CD4-positive, alpha-beta T cell treated with Interleukin-6 at 100 ng/mL for 8 hours (primary cell): ENCODE measurements around the gene C1QTNF1.
A peak's percentile ranks its signal among the peaks of the same experiment; 100 is the strongest.
"Not testable (repeated sequence)": the region's sequence is repeated elsewhere in the genome, so short reads cannot be mapped to it uniquely, and the experiment has no call there.

Experiments used
- DNase-seq: peaks from one replicate; pipeline ENCODE4 v3.0.0-alpha.2; 2020; ENCODE audit warnings: mixed read lengths, low spot score

Gene C1QTNF1

GRCh38 chr17:79054200-79054960 is 30.4 kb downstream of the C1QTNF1 start:
- DNase-seq: no peak

DNA sequence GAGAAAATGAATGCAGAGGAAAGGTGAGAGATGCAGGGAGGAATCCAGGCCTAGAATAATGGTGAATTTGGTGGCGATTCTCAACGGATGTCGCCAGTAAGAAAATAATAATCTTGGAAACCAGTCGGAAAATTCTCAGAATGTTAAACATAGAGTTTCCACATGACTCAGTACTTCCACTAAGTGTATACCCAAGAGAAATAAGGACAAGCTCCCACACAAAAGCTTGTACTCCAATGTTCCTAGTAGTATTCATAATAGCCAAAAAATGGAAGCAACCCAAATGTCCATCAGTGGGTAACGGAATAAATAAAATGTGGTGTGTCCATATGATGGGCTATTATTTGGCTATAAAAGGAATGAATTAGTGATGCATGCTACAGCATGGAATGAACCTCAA is 31.2 kb downstream of the C1QTNF1 start:
- no peak for DNase-seq

GRCh38 chr17:79057737-79058385 is 33.9 kb downstream of the C1QTNF1 start:
- no peak for DNase-seq

- no peak for DNase-seq
These were observed 38.7 kb downstream of the C1QTNF1 start for GRCh38 chr17:79062691-79063090.

GRCh38 chr17:79064026-79064425 is 40.1 kb downstream of the C1QTNF1 start:
- DNase-seq: no peak

- DNase-seq: peak; percentile 60
These were observed 41.2 kb downstream of the C1QTNF1 start for GRCh38 chr17:79065105-79065670.

- no peak for DNase-seq
These were observed 43.0 kb downstream of the C1QTNF1 start for GRCh38 chr17:79066963-79067362.

GRCh38 chr17:79070266-79070880 is 46.4 kb downstream of the C1QTNF1 start:
- no peak for DNase-seq

GRCh38 chr17:79071161-79071740 is 47.3 kb downstream of the C1QTNF1 start:
- DNase-seq: no peak

DNA sequence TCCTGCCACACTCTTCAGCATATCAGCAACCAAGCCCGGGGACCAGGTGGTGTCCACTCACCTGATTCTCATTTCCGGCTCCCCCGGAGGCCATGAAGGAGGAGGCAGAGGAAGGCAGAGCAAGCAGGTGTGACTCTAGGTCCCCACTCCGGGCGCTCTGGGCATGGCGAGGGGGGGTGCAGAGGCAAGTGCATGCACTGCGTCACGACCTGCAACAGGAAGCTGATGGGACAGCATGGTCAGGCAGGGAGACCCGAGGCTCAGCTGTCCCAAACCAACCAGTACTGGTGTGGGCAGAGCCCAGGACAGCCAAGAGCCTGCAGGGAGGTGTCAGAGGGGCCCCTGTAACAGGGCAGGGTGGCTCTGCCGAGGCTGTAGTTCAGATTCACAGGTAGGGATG is 48.6 kb downstream of the C1QTNF1 start:
- no peak for DNase-seq

- DNase-seq: no peak
These were observed 49.2 kb downstream of the C1QTNF1 start for GRCh38 chr17:79073016-79073705.

DNA sequence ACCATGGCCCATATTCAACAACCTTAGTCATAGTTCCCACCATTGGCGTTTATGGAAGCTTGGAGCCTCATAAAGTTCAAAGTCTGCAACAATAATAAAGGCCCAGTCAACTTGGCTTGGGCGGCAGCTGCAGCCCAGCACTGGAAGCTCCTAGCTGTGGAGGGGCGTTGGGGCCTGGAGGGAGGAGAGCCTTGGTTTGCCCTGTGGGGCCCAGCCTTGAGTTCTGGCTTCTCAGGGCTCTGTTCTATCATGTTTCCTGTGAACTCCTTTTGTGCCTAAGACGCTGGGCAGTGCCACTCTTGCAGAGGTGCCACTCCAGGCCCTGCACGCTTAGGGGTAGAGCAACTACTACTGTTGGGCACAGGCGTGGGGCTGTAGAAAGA is 49.7 kb downstream of the C1QTNF1 start:
- DNase-seq: no peak

DNA sequence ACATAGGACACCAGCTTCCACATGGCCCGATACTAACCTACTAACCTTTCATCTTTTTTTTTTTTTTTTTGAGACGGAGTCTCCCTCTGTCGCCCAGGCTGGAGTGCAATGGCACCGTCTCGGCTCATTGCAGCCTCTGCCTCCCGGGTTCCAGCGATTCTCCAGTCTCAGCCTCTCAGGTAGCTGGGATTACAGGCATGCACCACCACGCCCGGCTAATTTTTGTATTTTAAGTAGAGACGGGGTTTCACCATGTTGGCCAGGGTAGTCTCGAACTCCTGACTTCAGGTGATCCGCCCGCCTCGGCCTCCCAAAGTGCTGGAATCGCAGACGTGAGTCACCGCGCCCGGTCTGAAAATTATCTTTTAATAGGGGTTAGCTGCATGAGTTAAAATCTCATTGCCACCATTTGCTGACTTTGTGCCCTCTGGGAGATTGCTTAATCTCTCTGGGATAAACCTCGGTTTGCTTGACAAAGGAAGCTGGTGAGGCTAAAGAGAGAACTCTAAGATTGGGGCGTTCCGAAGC is 50.2 kb downstream of the C1QTNF1 start:
- not testable (repeated sequence) for DNase-seq

- DNase-seq: peak; percentile 93
These were observed 50.9 kb downstream of the C1QTNF1 start, which contains the start of gene ENGASE for GRCh38 chr17:79074649-79075445. Gene ENGASE (plus strand): TSS chr17:79074824. CDS start chr17:79074945, 121 bp downstream.

DNA sequence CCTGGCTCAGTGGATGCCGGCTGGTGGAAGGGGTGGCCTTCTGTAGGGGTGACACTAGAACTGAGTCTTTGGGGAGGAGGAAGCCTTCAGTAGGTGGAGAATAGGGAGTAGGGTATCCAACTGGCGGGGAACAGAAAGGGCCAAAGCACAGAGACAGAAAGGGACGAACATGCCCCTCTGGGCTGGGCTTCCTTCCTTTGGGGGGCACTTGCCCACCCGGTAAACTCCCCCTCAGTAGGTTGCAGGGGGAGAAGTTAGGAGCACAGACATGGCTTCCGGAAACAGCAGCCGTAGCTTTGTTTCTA is 51.4 kb downstream of the C1QTNF1 start:
- no peak for DNase-seq

- no peak for DNase-seq
These were observed 52.0 kb downstream of the C1QTNF1 start for GRCh38 chr17:79075861-79076406.

DNA sequence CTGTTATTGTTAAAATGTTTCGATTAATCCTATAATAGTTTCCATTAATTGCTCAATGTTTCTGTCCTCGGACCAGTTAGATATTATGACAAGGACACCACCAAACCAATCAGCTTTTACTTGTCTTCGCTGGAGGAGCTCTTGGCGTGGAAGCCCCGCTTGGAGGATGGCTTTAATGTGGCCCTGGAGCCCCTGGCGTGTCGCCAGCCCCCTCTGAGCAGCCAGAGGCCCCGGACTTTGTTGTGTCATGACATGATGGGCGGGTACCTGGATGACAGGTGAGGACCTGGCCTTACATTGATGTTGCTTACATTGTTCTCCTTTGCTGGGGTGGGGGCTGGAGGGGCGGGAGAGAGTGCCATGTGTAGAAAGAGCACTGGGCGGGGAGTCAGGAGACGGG is 53.6 kb downstream of the C1QTNF1 start:
- DNase-seq: no peak

GRCh38 chr17:79078476-79079190 is 54.7 kb downstream of the C1QTNF1 start:
- DNase-seq: no peak

DNA sequence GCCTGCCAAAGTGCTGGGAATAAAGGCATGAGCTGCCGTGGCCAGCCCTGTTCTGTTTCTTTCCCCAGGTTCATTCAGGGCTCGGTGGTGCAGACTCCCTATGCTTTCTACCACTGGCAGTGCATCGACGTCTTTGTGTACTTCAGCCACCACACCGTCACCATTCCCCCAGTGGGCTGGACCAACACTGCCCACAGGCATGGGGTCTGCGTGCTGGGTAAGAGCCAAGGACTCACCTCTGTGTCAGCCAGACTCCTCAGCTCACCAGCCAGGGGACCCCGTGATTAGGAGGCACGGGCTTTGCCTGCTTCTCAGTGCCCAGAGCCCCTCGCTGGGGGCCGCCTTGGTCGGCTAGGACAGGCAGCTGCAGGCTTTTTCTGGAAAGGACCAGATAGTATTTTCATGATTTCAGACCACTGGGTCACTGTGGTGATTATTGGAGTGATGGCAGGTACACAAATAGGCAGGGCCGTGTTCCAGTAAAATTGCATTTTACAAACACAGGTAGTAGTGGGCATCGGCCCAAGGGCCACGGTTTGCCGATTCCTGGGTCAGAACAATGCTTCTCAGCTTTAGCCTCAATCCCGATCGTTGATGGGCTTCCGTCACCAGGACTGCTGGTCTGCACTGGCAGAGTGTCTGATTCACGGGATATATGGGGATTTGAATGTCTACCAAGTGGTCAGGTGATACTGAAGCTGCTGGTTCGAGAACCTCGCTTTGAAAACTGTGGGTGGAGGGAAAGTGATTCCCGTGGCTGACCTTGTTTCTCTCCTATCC is 55.6 kb downstream of the C1QTNF1 start:
- no peak for DNase-seq
